GM18507 (cell line): ENCODE results near the gene ME3.
A peak's percentile ranks its signal among the peaks of the same experiment; 100 is the strongest.
"Not testable (repeated sequence)": the region's sequence is repeated elsewhere in the genome, so short reads cannot be mapped to it uniquely, and the experiment has no call there.

Experiments
- DNase-seq: peaks from one replicate; pipeline ENCODE4 v3.0.0; 2011; ENCODE audit warnings: low read depth; ENCODE audit not compliant: insufficient read length; ENCODE audit errors: extremely low spot score
- FAIRE-seq: peaks from 2 replicates; lab custom pipeline; 2011; peaks lifted over from hg19 to GRCh38; lab: Jason Lieb, UNC

Gene ME3

DNA sequence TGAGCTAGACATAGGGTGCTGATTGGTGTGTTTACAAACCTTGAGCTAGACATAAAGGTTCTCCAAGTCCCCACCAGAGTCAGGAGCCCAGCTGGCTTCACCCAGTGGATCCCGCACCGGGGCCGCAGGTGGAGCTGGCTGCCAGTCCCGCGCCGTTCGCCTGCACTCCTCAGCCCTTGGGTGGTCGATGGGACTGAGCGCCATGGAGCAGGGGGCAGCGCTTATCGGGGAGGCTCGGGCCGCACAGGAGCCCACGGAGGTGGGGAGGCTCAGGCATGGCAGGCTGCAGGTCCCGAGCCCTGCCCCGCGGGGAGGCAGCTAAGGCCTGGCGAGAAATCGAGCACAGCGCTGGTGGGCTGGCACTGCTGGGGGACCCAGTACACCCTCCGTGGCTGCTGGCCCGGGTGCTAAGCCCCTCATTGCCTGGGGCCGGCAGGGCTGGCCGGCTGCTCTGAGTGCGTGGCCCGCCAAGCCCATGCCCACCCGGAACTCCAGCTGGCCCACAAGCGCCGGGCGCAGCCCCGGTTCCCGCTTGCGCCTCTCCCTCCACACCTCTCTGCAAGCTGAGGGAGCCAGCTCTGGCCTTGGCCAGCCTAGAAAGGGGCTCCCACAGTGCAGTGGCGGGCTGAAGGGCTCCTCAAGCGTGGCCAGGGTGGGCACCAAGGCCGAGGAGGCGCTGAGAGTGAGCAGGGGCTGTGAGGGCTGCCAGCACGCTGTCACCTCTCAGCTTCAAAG lies 238.9 kb downstream of the ME3 start:
- not testable (repeated sequence) for FAIRE-seq, DNase-seq

DNA sequence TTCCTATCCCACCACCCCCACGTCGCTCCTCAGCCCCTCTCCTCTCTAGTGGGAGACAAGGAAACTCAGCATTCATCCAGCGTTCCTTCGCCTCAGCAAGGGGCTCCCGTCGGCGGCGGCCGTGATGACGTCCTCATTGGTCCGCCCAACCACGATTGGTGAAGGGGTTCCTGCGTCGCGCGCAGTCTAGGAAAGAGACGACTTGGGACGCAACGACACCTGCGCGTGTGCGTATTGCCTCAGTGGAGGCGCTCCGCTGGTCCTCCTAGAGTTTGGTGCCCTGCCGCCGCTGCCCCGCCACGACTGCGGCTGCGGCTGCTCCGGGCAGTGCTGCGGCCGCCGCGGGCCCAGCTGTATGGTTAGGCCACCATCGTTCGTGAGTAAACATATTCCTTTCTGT lies 241.2 kb downstream of the ME3 start:
- no peak for FAIRE-seq
- no peak for DNase-seq

DNA sequence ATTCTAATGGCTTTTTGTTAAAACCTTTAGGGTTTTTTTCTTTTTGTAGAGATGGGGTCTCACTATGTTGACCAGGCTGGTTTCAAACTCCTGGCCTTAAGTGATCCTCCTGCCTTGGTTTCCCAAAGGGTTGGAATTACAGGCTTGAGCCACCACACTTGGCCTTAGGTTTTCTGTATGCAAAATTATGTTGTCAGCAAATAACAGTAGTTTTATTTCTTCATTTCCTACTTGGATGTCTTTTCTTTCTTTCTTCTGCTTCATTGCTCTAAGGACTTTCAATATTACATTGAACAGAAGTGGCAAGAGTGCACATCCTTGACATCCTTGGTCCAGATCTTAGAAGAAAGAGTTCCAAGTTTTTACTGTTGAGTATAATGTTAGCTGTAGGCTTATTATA lies 245.0 kb downstream of the ME3 start:
- FAIRE-seq (no peak), DNase-seq (no peak)

DNA sequence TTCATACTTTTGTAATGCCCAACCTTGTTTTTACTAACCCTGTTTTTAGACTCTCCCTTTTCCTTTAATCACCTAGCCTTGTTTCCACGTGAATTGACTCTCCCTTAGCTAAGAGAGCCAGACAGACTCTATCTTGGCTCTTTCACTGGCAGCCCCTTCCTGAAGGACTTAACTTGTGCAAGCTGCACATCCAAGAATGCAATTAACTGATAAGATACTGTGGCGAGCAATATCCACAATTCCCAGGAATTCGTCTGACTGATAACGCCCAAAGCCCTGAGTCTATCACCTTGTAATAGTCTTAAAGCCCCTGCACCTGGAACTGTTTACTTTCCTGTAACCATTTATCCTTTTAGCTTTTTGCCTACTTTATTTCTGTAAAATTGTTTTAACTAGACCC lies 248.9 kb downstream of the ME3 start:
- DNase-seq, FAIRE-seq: not testable (repeated sequence)

DNA sequence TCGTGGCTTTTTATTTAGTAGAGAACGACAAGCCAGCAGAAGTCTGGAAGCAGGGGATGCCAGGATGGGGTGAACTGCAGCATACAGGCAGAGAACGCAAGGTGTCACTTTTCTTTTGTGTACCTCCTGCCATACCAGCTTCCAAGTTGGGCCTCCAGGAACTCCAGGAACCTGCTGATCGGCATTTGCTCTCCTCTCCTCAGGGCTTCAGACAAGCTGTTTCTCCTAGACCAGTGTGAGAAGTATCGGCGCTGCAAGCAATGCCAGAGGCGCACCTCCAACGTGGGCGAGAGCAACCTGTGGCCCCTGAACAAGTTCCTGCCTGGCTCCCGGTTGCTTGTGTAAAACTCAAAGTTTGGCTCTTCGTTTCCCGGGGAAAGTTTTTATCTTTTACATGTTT lies 250.0 kb downstream of the ME3 start:
- no peak for FAIRE-seq
- DNase-seq = no peak

DNA sequence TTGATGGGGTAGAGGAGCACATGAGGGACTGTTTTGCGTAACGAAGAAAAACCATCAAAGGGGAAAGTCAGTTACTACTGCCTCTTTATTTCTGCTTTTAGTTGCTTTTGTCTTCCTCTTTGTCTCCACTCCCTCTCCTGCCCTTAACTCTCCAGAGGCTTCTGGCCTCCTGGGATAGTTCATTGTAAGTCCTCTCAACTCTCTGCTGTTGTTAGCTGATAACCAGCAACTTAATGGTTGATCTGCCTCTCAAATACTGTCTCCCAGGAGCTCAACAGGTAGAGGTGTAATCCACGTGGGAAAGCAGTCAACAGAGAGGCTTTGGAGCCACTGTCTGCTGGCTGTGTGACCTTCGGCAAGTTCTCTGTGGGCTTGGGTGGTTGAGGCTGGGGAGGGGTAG lies 250.5 kb downstream of the ME3 start:
- FAIRE-seq (no peak), DNase-seq (no peak)

DNA sequence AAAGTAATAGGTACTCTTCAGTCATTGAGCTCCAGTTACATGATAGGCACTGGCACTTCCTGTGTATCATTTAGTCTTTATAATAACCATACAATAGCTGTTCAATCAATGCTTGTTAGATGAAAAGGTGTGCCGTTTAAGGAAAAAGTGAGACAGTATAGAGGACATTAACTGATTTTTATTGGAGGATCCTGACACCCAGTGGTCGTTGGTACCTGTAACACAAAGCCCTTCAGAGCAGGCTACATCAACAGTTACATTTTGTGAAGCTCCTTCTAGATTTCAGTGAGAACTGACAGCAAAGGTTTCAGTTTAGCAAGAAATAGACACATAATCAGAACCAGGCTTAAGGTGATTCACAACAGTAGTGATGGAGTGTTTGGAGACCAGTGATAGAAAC lies 253.5 kb downstream of the ME3 start:
- DNase-seq (no peak), FAIRE-seq (peak; percentile 64)

DNA sequence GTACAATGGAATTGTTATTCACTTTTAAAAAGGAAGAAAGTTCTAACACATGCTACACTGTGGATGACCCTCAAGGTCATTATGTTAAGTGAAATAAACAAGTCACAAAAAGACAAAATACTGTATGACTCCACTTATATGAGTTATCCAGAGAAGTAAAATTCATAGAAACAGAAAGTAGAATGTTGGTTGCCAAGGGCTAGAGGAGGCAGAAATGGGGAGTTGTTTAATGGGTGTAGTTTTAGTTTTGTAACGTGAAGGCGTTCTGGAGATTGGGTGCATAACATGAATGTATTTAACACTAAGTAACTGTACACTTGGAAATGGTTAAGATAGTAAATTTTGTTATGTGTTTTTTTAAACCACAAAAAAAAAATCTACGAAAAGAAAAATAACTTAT lies 253.9 kb downstream of the ME3 start:
- DNase-seq (no peak), FAIRE-seq (no peak)

DNA sequence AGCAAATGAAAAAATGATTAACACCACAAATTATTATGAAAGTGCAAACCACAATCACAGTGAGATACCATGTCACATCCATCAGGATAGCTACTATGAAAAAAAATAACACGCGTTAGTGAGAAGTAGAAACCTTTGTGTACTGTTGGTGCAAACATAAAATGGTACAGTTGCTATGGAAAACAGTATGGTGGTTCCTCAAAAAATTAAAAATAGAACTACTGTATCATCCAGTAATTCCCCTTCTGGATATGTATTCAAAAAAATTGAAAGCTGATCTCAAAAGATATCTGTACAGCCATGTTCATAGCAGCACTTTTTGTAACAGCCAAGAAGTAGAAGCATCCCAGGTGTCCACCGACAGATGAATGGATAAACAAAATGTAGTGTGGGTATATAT lies 254.3 kb downstream of the ME3 start:
- no peak for FAIRE-seq
- no peak for DNase-seq

DNA sequence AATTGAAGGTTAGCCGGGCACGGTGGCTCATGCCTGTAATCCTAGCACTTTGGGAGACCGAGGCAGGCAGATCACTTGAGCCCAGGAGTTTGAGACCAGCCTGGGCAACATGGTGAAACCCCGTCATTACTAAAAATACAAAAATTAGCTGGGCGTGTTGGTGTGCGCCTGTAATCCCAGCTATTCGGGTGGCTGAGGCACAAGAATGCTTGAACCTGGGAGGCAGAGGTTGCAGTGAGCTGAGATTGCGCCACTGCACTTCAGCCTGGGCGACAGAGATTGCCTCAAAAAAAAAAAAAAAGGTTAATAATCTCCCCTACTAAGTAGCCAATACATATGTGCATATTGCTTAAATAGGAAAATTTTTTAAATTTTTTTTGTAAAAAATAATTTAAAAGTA lies 255.5 kb downstream of the ME3 start:
- not testable (repeated sequence) for FAIRE-seq, DNase-seq

DNA sequence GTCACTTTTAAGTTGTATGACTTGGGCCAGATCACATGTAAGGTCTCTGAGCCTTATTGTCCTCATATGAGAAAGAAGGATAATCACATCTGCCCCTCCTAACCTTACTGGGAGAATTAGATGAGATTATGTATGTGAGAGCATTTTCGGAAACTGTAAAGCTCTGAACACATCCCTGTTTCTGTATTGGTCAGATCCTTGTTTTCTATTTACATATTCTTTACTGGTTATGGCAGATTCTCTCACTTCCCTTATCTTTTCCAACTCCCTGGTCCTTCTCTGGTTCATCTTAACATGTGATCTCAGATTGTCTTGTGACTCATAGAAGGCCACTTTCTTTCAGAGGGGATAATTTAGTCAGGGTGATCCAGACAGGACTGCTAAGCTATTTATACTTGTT lies 255.9 kb downstream of the ME3 start:
- no peak for DNase-seq
- FAIRE-seq = no peak

DNA sequence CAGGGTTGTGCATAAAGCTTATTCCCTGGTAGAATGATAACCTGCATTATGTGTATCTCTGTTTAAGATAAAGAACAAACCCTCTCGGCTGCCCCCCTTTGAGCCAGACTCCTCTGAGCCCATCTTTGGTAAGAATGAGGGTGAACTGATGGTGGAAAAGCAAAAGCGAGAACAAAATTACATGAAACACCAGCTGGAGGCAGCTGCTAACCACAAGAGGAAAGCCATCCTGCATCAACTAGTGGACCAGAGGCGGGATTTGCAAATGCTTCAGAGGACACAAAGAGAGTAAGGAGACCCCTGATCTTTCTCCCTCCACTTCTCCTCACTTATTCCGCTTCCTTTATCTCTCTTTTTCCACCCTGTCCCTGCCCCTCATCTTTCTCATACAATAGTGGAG lies 257.4 kb downstream of the ME3 start:
- no peak for FAIRE-seq

DNA sequence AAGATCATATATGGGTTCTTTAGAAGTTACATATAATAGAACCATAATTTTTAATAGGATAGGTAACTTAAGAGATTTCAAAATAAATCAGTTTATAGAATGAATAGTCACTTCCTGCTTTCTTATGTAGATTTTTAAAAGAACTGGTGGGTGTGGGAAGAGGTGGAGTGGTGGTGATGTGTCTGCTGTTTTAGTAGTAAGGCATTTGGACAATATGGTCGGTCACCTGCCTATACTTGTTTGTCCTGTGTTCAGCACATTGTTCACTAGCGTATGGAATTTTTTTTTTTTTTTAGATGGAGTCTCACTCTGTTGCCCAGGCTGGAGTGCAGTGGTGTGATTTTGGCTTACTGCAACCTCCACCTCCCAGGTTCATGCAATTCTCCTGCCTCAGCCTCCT lies 258.4 kb downstream of the ME3 start:
- DNase-seq (no peak), FAIRE-seq (no peak)

More for the DNA sequence above, 257.4 kb downstream of the ME3 start:
- no peak for DNase-seq

DNA sequence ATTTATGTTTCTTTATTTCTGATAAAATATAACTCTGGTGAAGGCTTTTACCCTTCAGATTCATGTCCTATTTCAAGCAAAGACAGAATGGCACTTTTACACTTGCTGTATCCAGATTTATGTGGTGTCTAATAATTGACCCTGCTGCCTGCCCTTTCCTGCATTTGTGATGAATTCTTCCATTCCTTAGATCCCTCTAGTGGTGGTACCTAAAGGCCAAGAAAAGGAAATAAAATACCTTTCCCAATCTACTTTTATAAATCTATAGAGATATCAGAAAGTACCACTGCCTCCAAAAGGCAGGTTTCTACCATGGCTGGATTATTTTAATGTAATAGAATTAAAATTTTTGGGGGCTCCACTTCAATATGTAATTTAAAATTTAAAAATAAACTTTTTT lies 263.6 kb downstream of the ME3 start:
- DNase-seq = no peak
- FAIRE-seq = no peak

DNA sequence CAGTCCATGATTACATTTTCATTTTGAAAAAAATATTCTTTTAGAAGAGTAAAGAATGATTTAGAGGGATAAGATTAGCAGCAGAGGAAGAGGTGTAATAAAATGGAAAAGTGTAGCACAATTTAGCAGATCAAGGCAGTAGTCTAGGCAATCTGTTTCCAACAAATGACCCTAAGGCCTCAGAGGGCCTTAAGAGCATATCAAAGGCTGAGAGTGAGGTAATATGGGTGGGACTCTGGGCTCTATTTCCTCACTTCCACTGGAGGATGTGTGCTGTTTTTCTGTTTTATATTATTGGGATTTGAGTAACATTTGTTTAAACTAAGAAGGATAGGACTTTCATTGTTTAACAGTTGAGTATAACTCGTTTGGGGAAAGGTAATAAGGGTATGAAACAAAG lies 269.0 kb downstream of the ME3 start:
- no peak for FAIRE-seq
- DNase-seq = no peak

DNA sequence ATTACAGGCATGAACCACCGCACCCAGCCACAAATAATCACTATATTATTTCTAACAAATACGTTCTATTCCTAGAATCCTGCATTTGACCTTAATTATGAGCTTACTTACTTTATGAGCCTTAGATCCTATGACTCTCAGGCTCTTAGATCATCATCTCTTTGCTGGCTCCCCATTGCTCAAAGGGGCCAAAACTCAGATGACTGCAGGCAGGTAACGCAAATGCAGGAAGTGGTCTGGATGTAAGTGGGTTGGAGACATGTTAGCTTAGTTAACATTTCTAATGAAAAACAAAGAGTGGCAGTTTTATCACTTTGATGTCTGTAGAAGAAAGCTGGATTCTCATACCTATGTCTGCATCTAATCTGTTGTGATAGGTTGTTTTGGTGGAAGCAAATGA lies 274.3 kb downstream of the ME3 start:
- DNase-seq (no peak), FAIRE-seq (no peak)

DNA sequence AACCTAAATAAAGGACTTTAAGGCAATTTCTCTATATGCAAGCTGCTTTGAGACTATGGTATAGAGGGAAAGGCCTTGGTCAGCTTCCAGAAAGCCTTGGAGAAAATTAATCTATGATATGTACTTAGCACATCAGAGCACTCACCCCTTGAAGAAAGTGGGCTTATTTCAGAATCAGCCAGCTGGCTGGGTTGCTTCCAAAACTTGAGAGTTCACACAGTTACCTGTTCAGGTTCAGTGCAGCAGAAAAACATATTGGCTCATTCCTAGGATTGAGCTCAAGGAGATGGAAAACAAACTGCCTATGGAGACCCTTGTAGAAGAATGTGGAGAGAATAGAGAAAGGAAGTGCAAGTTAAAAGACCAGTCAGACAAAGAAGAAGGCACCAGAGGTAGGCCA lies 275.1 kb downstream of the ME3 start:
- DNase-seq = no peak
- no peak for FAIRE-seq

DNA sequence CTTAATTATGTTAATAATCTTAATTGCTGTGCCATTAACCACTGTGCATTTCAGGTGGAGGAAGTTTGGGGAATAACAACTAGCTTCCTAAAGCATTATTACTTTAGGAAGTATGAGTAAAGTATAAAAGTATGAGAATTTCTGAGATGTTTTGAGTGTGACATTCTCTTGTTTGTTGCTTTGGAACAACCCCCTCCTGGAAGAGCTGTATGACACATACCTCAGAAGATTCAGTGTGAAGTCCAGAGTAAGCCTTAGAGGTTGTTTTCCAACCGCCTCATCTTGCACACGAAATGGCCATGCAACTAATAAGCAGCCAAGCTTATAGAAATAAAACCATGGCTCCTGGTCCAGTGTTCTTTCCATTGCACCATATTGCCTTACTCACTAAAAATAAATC lies 276.0 kb downstream of the ME3 start:
- DNase-seq (no peak), FAIRE-seq (no peak)

DNA sequence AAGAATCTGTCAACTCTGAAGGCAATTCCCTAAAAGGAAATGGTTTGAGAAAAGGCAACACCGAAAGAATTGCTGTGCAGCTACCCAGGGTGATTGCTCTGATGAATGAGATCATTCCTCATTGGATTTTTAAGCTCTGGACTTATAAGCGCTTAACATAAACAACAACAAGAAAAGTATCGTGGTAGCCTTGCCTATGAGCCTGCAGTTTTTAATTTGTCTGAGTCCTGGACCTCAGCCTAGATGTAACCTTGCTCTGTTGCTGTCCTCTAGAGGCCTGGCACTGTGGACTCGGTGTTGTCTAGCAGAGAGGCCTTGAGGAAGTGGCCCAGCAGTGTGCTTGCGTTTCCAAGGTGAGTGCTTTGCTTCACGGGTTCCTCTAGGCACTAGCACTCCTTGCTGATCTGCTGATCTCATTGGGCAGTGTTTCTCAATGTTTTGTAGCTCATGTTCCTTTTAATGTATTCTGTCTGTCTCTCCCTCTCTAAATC lies 277.3 kb downstream of the ME3 start:
- no peak for FAIRE-seq
- no peak for DNase-seq
